Calu3 (cell line): ENCODE results near the gene TSHR. TPM values are rescaled to one million over a fixed set of nuclear protein-coding genes. Genes with fewer than 3 reads are reported as not detected.

Experiments used
- BruUV-seq: library from RNA; stranded (reverse); fragments of 400-500 nt; replicated peaks from 2 replicates; lab custom pipeline; 2021; lab: Mats Ljungman, UMichigan
- CTCF ChIA-PET: fragments of 300-600 bp; sonication (Branson Sonifier 250); formaldehyde crosslinking; loops from one replicate; lab custom pipeline; 2022; ENCODE audit warnings: antibody characterized with exemption; lab: Charles Lee
- DNase-seq: peaks from one replicate; pipeline ENCODE4 v3.0.0; 2022
- H3K27ac Mint-ChIP-seq: one replicate; pipeline ENCODE4 v1.8.0; 2022; ENCODE audit warnings: mixed read lengths; ENCODE audit not compliant: unreplicated experiment
- H3K27me3 Mint-ChIP-seq: one replicate; pipeline ENCODE4 v1.8.0; 2022; ENCODE audit warnings: mixed read lengths; ENCODE audit not compliant: unreplicated experiment
- H3K36me3 Mint-ChIP-seq: one replicate; pipeline ENCODE4 v1.8.0; 2022; ENCODE audit warnings: mild to moderate bottlenecking, moderate library complexity, mixed read lengths; ENCODE audit not compliant: insufficient read depth, unreplicated experiment
- H3K4me1 Mint-ChIP-seq: one replicate; pipeline ENCODE4 v1.8.0; 2022; ENCODE audit warnings: mild to moderate bottlenecking, low read depth, mixed read lengths; ENCODE audit not compliant: unreplicated experiment
- H3K4me3 Mint-ChIP-seq: one replicate; pipeline ENCODE4 v1.8.0; 2022; ENCODE audit warnings: mild to moderate bottlenecking, low read depth, moderate library complexity, mixed read lengths; ENCODE audit not compliant: unreplicated experiment
- H3K9me3 Mint-ChIP-seq: one replicate; pipeline ENCODE4 v1.8.0; 2022; ENCODE audit warnings: low read depth, mixed read lengths; ENCODE audit not compliant: unreplicated experiment
- intact Hi-C: fragments of 100-400 bp; cut with micrococcal nuclease; formaldehyde crosslinking; loops from one replicate; pipeline ENCODE4 v1.10.0; 2022; ENCODE audit not compliant: unreplicated experiment
- total RNA-seq: library from RNA; stranded (reverse); gene quantifications from 2 replicates; pipeline ENCODE4 v1.2.3, GENCODE V29; 2022
- TF ChIP-seq, protein P1 (sequence below): fragments of 200-600 bp; IDR thresholded peaks from one replicate; pipeline ENCODE4 v1.8.0; 2022; ENCODE audit warnings: antibody characterized with exemption; ENCODE audit not compliant: unreplicated experiment

The TSHR gene
- total RNA-seq, 1 experiment from 2014 or later: not detected

DNA sequence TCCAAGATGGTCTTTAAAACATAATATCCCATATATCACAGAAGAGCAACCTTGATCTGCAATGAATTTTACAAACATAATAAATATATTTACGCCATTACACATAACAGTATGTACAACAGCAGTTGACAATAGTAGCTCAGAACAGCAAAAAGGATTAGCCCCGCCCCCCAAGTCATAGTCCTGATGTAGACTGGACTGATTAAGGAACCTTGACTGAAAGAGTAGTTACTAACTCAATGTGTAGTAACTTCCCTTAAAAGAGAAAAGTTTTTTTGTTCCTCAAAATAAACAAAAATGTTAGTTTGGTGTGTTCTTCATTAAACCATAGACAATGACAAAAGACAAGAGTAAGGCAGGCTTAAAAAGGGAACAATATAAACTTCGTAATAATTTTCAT lies 220.8 kb downstream of the TSHR start:
- intact Hi-C loops: no loop called here
- DNase-seq: no peak
- no TSS peak for BruUV-seq
- no peak overlapping the region for H3K27ac Mint-ChIP-seq
- H3K9me3 Mint-ChIP-seq: no peaks in the 10 kb centered on the region
- TF ChIP-seq, protein P1, sequence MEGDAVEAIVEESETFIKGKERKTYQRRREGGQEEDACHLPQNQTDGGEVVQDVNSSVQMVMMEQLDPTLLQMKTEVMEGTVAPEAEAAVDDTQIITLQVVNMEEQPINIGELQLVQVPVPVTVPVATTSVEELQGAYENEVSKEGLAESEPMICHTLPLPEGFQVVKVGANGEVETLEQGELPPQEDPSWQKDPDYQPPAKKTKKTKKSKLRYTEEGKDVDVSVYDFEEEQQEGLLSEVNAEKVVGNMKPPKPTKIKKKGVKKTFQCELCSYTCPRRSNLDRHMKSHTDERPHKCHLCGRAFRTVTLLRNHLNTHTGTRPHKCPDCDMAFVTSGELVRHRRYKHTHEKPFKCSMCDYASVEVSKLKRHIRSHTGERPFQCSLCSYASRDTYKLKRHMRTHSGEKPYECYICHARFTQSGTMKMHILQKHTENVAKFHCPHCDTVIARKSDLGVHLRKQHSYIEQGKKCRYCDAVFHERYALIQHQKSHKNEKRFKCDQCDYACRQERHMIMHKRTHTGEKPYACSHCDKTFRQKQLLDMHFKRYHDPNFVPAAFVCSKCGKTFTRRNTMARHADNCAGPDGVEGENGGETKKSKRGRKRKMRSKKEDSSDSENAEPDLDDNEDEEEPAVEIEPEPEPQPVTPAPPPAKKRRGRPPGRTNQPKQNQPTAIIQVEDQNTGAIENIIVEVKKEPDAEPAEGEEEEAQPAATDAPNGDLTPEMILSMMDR: no peak
- H3K36me3 Mint-ChIP-seq: no peaks in the 10 kb centered on the region
- no peaks in the 10 kb centered on the region for H3K27me3 Mint-ChIP-seq
- no peaks in the 10 kb centered on the region for H3K4me1 Mint-ChIP-seq
- H3K4me3 Mint-ChIP-seq: no peak overlapping the region
- CTCF ChIA-PET: no interaction called here

DNA sequence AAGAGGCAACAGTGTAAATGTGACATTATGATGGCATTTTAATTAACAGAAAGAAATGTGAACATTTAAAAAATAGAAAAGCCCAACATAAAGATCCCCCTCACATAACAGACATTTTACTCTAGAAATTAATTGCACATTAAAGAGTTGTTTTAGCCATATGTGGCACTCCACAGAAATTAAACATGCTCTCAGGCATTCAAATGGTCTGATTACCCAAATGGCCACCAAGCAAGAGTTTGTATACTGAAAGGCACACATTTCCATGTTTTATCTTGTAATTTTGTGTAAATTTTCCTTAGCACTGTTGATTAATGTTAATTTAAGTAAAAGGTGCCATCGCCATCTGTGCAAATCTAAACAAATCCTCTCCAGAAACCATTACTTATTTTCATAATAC lies 221.8 kb downstream of the TSHR start:
- CTCF ChIA-PET: no interaction called here
- Mint-ChIP-seq H3K4me1 (peaks cover 3% of the 10 kb centered on the region), H3K36me3 (peaks cover 3% of the 10 kb centered on the region), H3K27ac (no peak overlapping the region), H3K27me3 (no peaks in the 10 kb centered on the region), H3K4me3 (no peak overlapping the region), H3K9me3 (no peaks in the 10 kb centered on the region)
- intact Hi-C loops: no loop called here
- no peak for DNase-seq
- no TSS peak for BruUV-seq
- TF ChIP-seq, protein P1: no peak

DNA sequence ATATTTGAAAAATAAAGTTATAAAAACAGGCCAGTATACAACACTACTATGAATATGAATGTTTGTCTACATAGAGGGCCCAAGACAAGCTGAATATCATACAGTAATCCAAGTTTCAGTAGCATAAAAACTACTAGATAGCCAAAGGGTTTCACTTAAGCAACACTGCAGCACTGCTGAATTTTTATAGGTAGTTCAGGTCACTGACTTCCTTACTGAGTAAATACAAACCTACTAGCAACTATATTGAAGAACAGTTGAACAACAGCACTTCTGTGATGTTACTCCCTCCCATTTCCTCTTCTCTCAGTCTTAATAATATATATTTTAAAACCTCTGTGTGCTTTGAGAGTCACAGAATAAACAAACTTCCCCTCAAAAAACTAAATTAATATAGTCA lies 222.6 kb downstream of the TSHR start:
- no peak overlapping the region for H3K4me3 Mint-ChIP-seq
- no peaks in the 10 kb centered on the region for H3K27me3 Mint-ChIP-seq
- BruUV-seq: no TSS peak
- CTCF ChIA-PET: no interaction called here
- H3K36me3 Mint-ChIP-seq: peaks cover 8% of the 10 kb centered on the region
- intact Hi-C loops: no loop called here
- H3K27ac Mint-ChIP-seq: no peak overlapping the region
- H3K9me3 Mint-ChIP-seq: no peaks in the 10 kb centered on the region
- peaks cover 12% of the 10 kb centered on the region for H3K4me1 Mint-ChIP-seq
- DNase-seq: no peak
- TF ChIP-seq, protein P1: no peak

DNA sequence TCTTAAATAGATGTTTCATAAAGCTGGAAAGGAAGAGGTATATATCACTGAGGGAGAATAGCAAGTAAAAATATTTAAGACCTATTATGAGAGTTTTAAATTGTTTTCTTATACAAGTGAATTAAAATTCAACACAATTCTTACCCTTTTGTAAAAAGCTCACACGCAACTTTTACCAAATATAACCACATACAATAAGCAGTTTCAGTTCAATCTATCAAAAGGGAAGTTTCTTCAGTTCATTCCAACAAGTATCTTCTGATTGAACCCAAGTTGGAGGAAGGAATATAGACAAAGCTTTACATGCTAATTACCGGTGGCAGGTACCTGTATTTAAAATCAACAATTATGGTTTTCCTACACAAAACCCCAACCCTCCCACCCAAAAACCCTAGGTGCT lies 224.2 kb downstream of the TSHR start:
- Mint-ChIP-seq H3K4me3 (no peak overlapping the region), H3K36me3 (peaks cover 8% of the 10 kb centered on the region), H3K27me3 (no peaks in the 10 kb centered on the region), H3K27ac (no peak overlapping the region), H3K4me1 (peaks cover 12% of the 10 kb centered on the region), H3K9me3 (no peaks in the 10 kb centered on the region)
- CTCF ChIA-PET: interaction anchor here (0.6 kb wide), 2 partner anchors 16 to 118 kb away, joined by 3 read pairs; no protein-coding TSS in a partner anchor
- BruUV-seq: no TSS peak
- TF ChIP-seq, protein P1: no peak
- no peak for DNase-seq
- intact Hi-C loops: no loop called here
